ENCODE data around the gene E2F6.

E2F6 gene

DNA sequence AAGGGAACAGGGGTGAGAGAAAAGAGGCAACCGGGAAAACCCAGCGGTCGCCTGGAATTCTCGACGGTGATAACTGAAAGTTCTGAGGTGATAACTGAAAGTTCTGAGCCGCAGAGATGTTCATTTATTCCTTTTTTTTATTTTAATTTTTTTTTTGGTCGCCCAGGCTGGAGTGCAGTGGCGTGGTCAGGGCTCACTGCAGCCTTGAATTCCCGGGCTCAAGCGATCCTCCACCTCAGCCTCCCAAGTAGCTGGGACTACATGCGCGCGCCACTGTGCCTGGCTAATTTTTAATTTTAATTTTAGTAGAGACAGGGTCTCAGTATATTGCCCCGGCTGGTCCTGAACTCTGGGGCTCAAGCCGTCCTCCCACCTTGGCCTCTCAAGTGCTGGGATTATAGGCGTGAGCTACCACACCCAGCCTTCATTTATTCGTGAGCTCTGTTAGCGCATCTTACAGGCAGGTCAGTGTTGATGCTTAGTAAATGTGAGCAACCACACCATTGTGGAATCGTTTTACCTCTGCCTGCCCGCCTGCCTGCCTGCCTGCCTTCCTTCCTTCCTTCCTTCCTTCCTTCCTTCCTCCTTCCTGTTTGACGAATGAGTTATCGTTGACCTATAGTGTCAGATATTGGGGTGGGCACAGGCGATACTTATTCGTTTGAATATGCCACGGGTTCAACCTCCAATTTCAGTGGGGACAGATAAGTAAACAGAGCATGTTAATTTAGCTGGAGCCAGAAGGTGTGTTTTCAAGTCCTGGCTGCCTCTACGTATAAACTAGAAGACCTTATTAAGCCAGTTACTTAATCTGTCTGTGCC, 557 bp upstream of the E2F6 start:
- Mint-ChIP-seq H3K36me3 (ENCODE audit: insufficient read depth) (peaks cover 14% of the 10 kb centered on the region), H3K9me3 (no peaks in the 10 kb centered on the region), H3K4me1 (peaks cover 51% of the 10 kb centered on the region), H3K27ac (ENCODE audit: low read depth) (peak overlapping the region; percentile 93), H3K4me3 (peak overlapping the region; percentile 95), H3K27me3 (no peaks in the 10 kb centered on the region)
- no peak for DNase-seq (ENCODE audit: low spot score in 2 of 2)
- peak; percentile 22 for ATAC-seq (replicated peaks; ENCODE audit: extremely low read depth, poor library complexity, severe bottlenecking)

GRCh38 chr2:11465110-11465484, 864 bp downstream of the E2F6 start:
- Mint-ChIP-seq H3K9me3 (no peaks in the 10 kb centered on the region), H3K4me3 (peak overlapping the region; percentile 95), H3K27me3 (no peaks in the 10 kb centered on the region), H3K36me3 (ENCODE audit: insufficient read depth) (peaks cover 14% of the 10 kb centered on the region), H3K4me1 (peaks cover 53% of the 10 kb centered on the region), H3K27ac (ENCODE audit: low read depth) (peak overlapping the region; percentile 93)
- ATAC-seq (replicated peaks; ENCODE audit: extremely low read depth, poor library complexity, severe bottlenecking), result no peak
- DNase-seq (ENCODE audit: low spot score in 2 of 2), result no peak

DNA sequence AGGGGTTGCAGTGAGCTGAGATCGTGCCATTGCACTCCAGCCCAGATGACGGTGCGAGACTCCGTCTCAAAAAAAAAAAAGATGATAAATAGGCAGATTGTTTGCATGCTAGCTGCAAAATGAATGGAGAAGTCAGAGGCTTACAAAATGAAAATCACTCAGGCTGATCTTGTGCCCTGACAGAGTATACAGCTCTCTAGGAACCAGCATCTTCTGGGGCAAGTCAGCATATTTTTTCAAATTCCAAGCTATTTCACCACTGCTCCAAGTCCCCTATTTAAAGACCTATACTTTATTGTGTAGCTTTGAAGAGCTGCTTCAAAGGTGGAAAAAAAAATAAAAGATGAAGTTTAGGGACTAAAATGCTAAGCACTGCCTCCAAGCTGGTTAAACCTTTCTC, 6.1 kb downstream of the E2F6 start:
- Mint-ChIP-seq H3K36me3 (ENCODE audit: insufficient read depth) (peaks cover 4% of the 10 kb centered on the region), H3K27ac (ENCODE audit: low read depth) (no peak overlapping the region), H3K4me1 (peaks cover 56% of the 10 kb centered on the region), H3K27me3 (no peaks in the 10 kb centered on the region), H3K9me3 (no peaks in the 10 kb centered on the region), H3K4me3 (no peak overlapping the region)
- DNase-seq (ENCODE audit: low spot score in 2 of 2) (no peak), ATAC-seq (replicated peaks; ENCODE audit: extremely low read depth, poor library complexity, severe bottlenecking) (no peak)

GRCh38 chr2:11458753-11459152, 7.2 kb downstream of the E2F6 start:
- Mint-ChIP-seq H3K9me3 (no peaks in the 10 kb centered on the region), H3K27ac (ENCODE audit: low read depth) (no peak overlapping the region), H3K36me3 (ENCODE audit: insufficient read depth) (peaks cover 7% of the 10 kb centered on the region), H3K4me3 (no peak overlapping the region), H3K4me1 (peaks cover 46% of the 10 kb centered on the region), H3K27me3 (no peaks in the 10 kb centered on the region)
- no peak for DNase-seq (ENCODE audit: low spot score in 2 of 2)
- ATAC-seq (replicated peaks; ENCODE audit: extremely low read depth, poor library complexity, severe bottlenecking), result no peak

DNA sequence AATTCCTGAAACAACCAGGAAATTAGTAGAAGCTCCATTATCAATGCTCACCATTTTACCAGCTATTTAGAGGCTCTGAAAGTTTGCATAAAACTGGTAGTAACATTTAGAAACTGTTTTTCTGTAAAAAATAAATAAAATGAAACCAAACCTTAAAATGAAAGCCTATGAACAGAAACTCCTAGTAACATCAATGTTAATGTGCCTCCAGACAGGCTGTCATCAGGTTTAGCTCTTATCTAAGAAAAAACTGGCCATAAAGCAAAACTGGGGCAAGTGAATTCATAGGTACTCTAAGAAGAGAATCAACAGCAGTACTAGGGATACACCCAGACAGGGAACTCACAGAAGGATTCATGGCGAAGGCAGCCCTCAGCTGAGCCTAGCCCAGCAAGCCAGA, 8.0 kb downstream of the E2F6 start:
- DNase-seq (ENCODE audit: low spot score in 2 of 2), result no peak
- Mint-ChIP-seq H3K9me3 (no peaks in the 10 kb centered on the region), H3K4me1 (peaks cover 38% of the 10 kb centered on the region), H3K27ac (ENCODE audit: low read depth) (no peak overlapping the region), H3K4me3 (no peak overlapping the region), H3K27me3 (no peaks in the 10 kb centered on the region), H3K36me3 (ENCODE audit: insufficient read depth) (peaks cover 9% of the 10 kb centered on the region)
- no peak for ATAC-seq (replicated peaks; ENCODE audit: extremely low read depth, poor library complexity, severe bottlenecking)

GRCh38 chr2:11456251-11456650, 9.7 kb downstream of the E2F6 start:
- Mint-ChIP-seq H3K4me3 (no peak overlapping the region), H3K9me3 (no peaks in the 10 kb centered on the region), H3K36me3 (ENCODE audit: insufficient read depth) (peaks cover 9% of the 10 kb centered on the region), H3K27me3 (no peaks in the 10 kb centered on the region), H3K27ac (ENCODE audit: low read depth) (no peak overlapping the region), H3K4me1 (peaks cover 31% of the 10 kb centered on the region)
- no peak for DNase-seq (ENCODE audit: low spot score in 2 of 2)
- no peak for ATAC-seq (replicated peaks; ENCODE audit: extremely low read depth, poor library complexity, severe bottlenecking)

DNA sequence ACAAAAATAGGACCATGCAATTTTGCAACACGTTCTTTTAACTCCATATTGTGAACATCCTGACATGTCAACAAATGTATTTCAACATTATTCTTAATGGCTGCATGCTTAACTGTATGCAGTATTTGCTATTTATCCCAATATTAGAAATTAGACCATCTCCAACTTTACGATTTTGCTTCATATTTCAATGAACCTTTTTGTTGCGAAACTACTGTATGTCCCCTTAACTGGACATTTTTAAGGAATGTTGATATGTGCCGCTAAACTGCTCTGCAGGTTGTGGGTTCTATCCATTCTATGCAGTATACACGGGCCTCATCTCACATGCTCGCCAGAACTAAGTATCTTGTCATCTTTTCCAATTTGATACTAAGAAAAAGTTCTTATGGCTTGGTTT, 11.1 kb downstream of the E2F6 start:
- Mint-ChIP-seq H3K36me3 (ENCODE audit: insufficient read depth) (peaks cover 15% of the 10 kb centered on the region), H3K4me1 (peaks cover 25% of the 10 kb centered on the region), H3K27ac (ENCODE audit: low read depth) (no peak overlapping the region), H3K9me3 (no peaks in the 10 kb centered on the region), H3K27me3 (no peaks in the 10 kb centered on the region), H3K4me3 (no peak overlapping the region)
- ATAC-seq (replicated peaks; ENCODE audit: extremely low read depth, poor library complexity, severe bottlenecking) (no peak), DNase-seq (ENCODE audit: low spot score in 2 of 2) (no peak)

GRCh38 chr2:11450791-11451190, 15.2 kb downstream of the E2F6 start:
- Mint-ChIP-seq H3K27ac (ENCODE audit: low read depth) (no peak overlapping the region), H3K36me3 (ENCODE audit: insufficient read depth) (peaks cover 23% of the 10 kb centered on the region), H3K9me3 (no peaks in the 10 kb centered on the region)

DNA sequence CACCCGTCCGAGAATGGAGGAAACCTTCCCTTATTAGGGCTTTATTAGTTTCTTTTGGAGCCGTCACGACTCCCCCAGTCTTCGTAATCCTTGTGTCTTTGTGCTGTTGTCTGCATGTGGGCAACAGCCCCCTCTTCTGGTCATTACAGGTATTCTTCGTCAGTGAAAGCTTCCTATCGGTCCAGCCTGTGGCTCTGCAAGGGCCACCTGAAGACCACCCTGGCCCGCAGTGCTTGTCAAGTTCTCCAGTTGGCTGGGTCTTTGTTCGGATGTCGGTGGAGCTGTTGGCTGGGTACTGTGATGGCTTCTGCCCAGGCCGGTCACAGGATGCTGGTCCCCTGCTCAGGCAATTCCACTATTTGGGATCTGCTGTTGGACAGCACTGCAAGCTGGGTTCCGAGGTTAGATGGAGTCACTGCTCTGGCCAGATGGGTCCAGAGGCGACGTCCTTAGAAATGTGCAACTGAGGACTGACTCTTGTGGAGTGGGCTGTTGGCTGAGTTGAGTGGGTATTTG, 19.2 kb downstream of the E2F6 start:
- no peak overlapping the region for H3K27ac Mint-ChIP-seq (ENCODE audit: low read depth)
- H3K4me1 Mint-ChIP-seq, result no peaks in the 10 kb centered on the region
- ATAC-seq (replicated peaks; ENCODE audit: extremely low read depth, poor library complexity, severe bottlenecking), result peak; percentile 32
- no peak overlapping the region for H3K4me3 Mint-ChIP-seq
- H3K27me3 Mint-ChIP-seq, result no peaks in the 10 kb centered on the region
- H3K36me3 Mint-ChIP-seq (ENCODE audit: insufficient read depth), result peaks cover 14% of the 10 kb centered on the region
- DNase-seq (ENCODE audit: low spot score in 2 of 2), result peak; percentile 28 to 29
- no peaks in the 10 kb centered on the region for H3K9me3 Mint-ChIP-seq

More at GRCh38 chr2:11450791-11451190, 15.2 kb downstream of the E2F6 start:
- Mint-ChIP-seq H3K4me3 (no peak overlapping the region), H3K4me1 (peaks cover 4% of the 10 kb centered on the region), H3K27me3 (no peaks in the 10 kb centered on the region)
- ATAC-seq (replicated peaks; ENCODE audit: extremely low read depth, poor library complexity, severe bottlenecking) (no peak), DNase-seq (ENCODE audit: low spot score in 2 of 2) (no peak)

GRCh38 chr2:11444737-11445136, 21.2 kb downstream of the E2F6 start:
- H3K4me3 Mint-ChIP-seq, result no peak overlapping the region
- no peak for ATAC-seq (replicated peaks; ENCODE audit: extremely low read depth, poor library complexity, severe bottlenecking)
- no peak overlapping the region for H3K27ac Mint-ChIP-seq (ENCODE audit: low read depth)
- H3K36me3 Mint-ChIP-seq (ENCODE audit: insufficient read depth), result peaks cover 10% of the 10 kb centered on the region
- no peaks in the 10 kb centered on the region for H3K9me3 Mint-ChIP-seq
- no peaks in the 10 kb centered on the region for H3K4me1 Mint-ChIP-seq
- DNase-seq (ENCODE audit: low spot score in 2 of 2), result no peak
- H3K27me3 Mint-ChIP-seq, result no peaks in the 10 kb centered on the region

DNA sequence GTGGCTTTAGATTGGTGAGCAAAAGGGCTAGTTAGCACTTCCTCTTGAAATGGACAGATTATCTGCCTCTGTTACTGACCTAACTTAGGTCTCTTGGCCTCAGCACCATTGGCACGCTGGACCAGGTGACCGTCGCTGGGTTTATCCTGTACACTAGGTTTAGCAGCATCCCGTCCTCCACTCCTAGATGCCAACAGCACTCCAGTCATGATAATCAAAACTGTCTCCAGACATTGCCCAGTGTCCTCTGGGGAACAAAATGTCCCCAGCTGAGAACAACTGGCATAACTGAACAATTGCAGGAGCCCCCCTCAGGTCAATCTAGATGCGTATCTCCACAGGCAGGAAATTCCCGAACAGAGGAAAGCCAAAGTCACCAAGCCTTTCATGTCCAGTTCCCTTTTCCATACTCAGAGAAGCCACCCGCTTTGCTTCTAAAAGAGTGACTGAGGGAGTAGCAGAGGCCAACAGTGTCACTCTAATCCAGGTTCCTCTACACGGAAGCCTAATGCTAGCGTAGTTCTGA, 27.3 kb downstream of the E2F6 start:
- no peaks in the 10 kb centered on the region for H3K27me3 Mint-ChIP-seq
- H3K27ac Mint-ChIP-seq (ENCODE audit: low read depth), result no peak overlapping the region
- no peak overlapping the region for H3K4me3 Mint-ChIP-seq
- H3K36me3 Mint-ChIP-seq (ENCODE audit: insufficient read depth), result peaks cover 2% of the 10 kb centered on the region
- DNase-seq (ENCODE audit: low spot score in 2 of 2), result no peak
- H3K4me1 Mint-ChIP-seq, result no peaks in the 10 kb centered on the region
- no peak for ATAC-seq (replicated peaks; ENCODE audit: extremely low read depth, poor library complexity, severe bottlenecking)
- H3K9me3 Mint-ChIP-seq, result no peaks in the 10 kb centered on the region

- Mint-ChIP-seq H3K27me3 (no peaks in the 10 kb centered on the region), H3K27ac (ENCODE audit: low read depth) (no peak overlapping the region), H3K4me3 (no peak overlapping the region), H3K36me3 (ENCODE audit: insufficient read depth) (peaks cover 2% of the 10 kb centered on the region), H3K4me1 (no peaks in the 10 kb centered on the region), H3K9me3 (no peaks in the 10 kb centered on the region)
- DNase-seq (ENCODE audit: low spot score in 2 of 2), result no peak
- ATAC-seq (replicated peaks; ENCODE audit: extremely low read depth, poor library complexity, severe bottlenecking), result no peak
Observed at GRCh38 chr2:11437602-11438001, 28.4 kb downstream of the E2F6 start.

- H3K27me3 Mint-ChIP-seq, result no peaks in the 10 kb centered on the region
- peaks cover 2% of the 10 kb centered on the region for H3K36me3 Mint-ChIP-seq (ENCODE audit: insufficient read depth)
- H3K9me3 Mint-ChIP-seq, result no peaks in the 10 kb centered on the region
- no peak for ATAC-seq (replicated peaks; ENCODE audit: extremely low read depth, poor library complexity, severe bottlenecking)
- H3K4me1 Mint-ChIP-seq, result no peaks in the 10 kb centered on the region
- no peak overlapping the region for H3K4me3 Mint-ChIP-seq
- no peak overlapping the region for H3K27ac Mint-ChIP-seq (ENCODE audit: low read depth)
- no peak for DNase-seq (ENCODE audit: low spot score in 2 of 2)
Observed at GRCh38 chr2:11435036-11435435, 30.9 kb downstream of the E2F6 start.

Measured in central memory CD8-positive, alpha-beta T cell (primary cell).